ENCODE results near the gene IER2. TPM values are rescaled to one million over a fixed set of nuclear protein-coding genes. Genes with fewer than 3 reads are reported as not detected.
A peak's percentile ranks its signal among the peaks of the same experiment; 100 is the strongest.

Gene IER2
- total and polyA plus RNA-seq, 9 of the 15 experiments (the other 6 are each of a cell fraction or from before 2014, with no cell fraction given), result 4.5 to 205 (median 23.7) TPM

GRCh38 chr19:13146763-13147563 lies 3.2 kb upstream of the IER2 start (continued):
- TF ChIP-seq GMEB1 (CRISPR knock-in tag; IDR thresholded peaks at IDR 0.05), result no peak
- peak; percentile 41; the same call in 1 of the 2 replicates for TF ChIP-seq TRIM28 (IDR thresholded peaks at IDR 0.05)
- TF ChIP-seq BDP1 (IDR thresholded peaks at IDR 0.05; ENCODE audit: insufficient read depth, insufficient read length), result no peak
- peak; percentile 29; the same call in 1 of the 2 replicates for TF ChIP-seq TFAP4 (CRISPR knock-in tag; IDR thresholded peaks at IDR 0.05; ENCODE audit: borderline replicate concordance)
- no peak for TF ChIP-seq CHD1 (IDR thresholded peaks at IDR 0.05; ENCODE audit: low read length)
- no peak for TF ChIP-seq KDM4B (IDR thresholded peaks at IDR 0.05; ENCODE audit: borderline replicate concordance in 2 of 2, low read depth in 1 of 2)
- TF ChIP-seq TBL1XR1 (IDR thresholded peaks at IDR 0.05; ENCODE audit: low read length in 2 of 2), result no peak
- TF ChIP-seq MXI1 (IDR thresholded peaks at IDR 0.05; ENCODE audit: low read depth, low read length), result no peak
- TF ChIP-seq MTF1 (CRISPR knock-in tag; IDR thresholded peaks at IDR 0.05; ENCODE audit: borderline replicate concordance), result no peak
- TF ChIP-seq IRF2 (CRISPR knock-in tag; IDR thresholded peaks at IDR 0.05), result no peak
- TF ChIP-seq PTTG1 (tag; IDR thresholded peaks at IDR 0.05; ENCODE audit: low read depth), result no peak
- TF ChIP-seq PTBP1 (IDR thresholded peaks at IDR 0.05; ENCODE audit: low read depth, low read length), result no peak
- no peak for TF ChIP-seq ELF2 (CRISPR knock-in tag; IDR thresholded peaks at IDR 0.05)
- TF ChIP-seq ZNF224 (CRISPR knock-in tag; IDR thresholded peaks at IDR 0.05), result no peak
- no peak for TF ChIP-seq RCOR1 (IDR thresholded peaks at IDR 0.05; ENCODE audit: borderline replicate concordance in 1 of 2, low read depth in 2 of 2, low read length in 2 of 2)
- no peak for TF ChIP-seq ZNF586 (CRISPR knock-in tag; conservative IDR thresholded peaks at IDR 0.05)
- TF ChIP-seq ATF1 (CRISPR knock-in tag; IDR thresholded peaks at IDR 0.05), result no peak
- TF ChIP-seq ATF1 (tag; IDR thresholded peaks at IDR 0.05), result no peak
- TF ChIP-seq SMARCA4 (IDR thresholded peaks at IDR 0.05), result peak; percentile 42; the same call in 1 of the 2 replicates
- no peak for TF ChIP-seq E2F4 (CRISPR knock-in tag; IDR thresholded peaks at IDR 0.05; ENCODE audit: low read depth)
- TF ChIP-seq ATF3 (IDR thresholded peaks at IDR 0.05), result peak; percentile 73
- no peak for TF ChIP-seq ATF3 (CRISPR knock-in tag; conservative IDR thresholded peaks at IDR 0.05)
- TF ChIP-seq ZNF830 (CRISPR knock-in tag; IDR thresholded peaks at IDR 0.05), result no peak
- TF ChIP-seq ZNF212 (CRISPR knock-in tag; IDR thresholded peaks at IDR 0.05), result no peak
- no peak for TF ChIP-seq PURB (CRISPR knock-in tag; IDR thresholded peaks at IDR 0.05; ENCODE audit: low read depth)
